Subcutaneous abdominal adipose tissue (tissue), 5 donors: Measurements from ENCODE around the gene USP7.
A peak's percentile ranks its signal among the peaks of the same experiment; 100 is the strongest.

ENCODE experiments used
- H3K27ac ChIP-seq: one replicate; pipeline ENCODE4 v1.7.0; 2013; ENCODE audit warnings: low read depth, mild to moderate bottlenecking, inconsistent platforms, low read length, moderate library complexity
- H3K27me3 ChIP-seq, 5 donors: one replicate each; pipeline ENCODE4 v1.7.0; 2013; ENCODE audit warnings: low read length in 5 of 5, inconsistent platforms in 1 of 5; ENCODE audit not compliant: control insufficient read depth in 5 of 5, insufficient read depth in 4 of 5
- H3K36me3 ChIP-seq, 5 donors: one replicate each; pipeline ENCODE4 v1.7.0; 2013; ENCODE audit warnings: low read length in 5 of 5; ENCODE audit not compliant: control insufficient read depth in 5 of 5, insufficient read depth in 5 of 5
- H3K4me1 ChIP-seq, 5 donors: one replicate each; pipeline ENCODE4 v1.7.0; 2013; ENCODE audit warnings: low read length in 5 of 5, mild to moderate bottlenecking in 3 of 5, moderate library complexity in 1 of 5; ENCODE audit not compliant: control insufficient read depth in 5 of 5, insufficient read depth in 5 of 5
- H3K4me3 ChIP-seq, 5 donors: one replicate each; pipeline ENCODE4 v1.7.0; 2013; ENCODE audit warnings: low read length in 5 of 5, low read depth in 1 of 5
- H3K9ac ChIP-seq, 5 donors: one replicate each; pipeline ENCODE4 v1.7.0; 2013; ENCODE audit warnings: low read length in 5 of 5, mild to moderate bottlenecking in 4 of 5, moderate library complexity in 3 of 5
- H3K9me3 ChIP-seq, 5 donors: one replicate each; pipeline ENCODE4 v1.7.0; 2013; ENCODE audit warnings: low read length in 5 of 5; ENCODE audit not compliant: control insufficient read depth in 5 of 5
- donor health status: healthy.
- donor health status: healthy.
- donor health status: healthy.
- donor health status: healthy.
- donor health status: healthy.

USP7 gene

DNA sequence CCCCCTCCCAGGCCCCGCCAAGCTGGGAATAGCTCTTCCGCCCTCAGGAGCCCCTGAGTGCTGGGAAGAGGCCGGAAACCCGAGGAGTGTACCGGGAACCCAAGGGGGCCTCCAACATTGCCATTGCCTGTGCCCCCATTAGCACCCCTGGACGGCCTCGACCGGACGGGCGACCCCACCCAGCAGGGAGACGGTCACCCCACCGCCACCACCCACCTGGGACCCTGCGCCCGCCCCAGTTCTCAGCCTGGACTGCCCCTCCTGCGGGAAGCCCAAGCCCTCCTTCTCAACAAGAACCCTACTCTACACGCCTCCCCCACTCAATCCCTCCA lies 96.9 kb downstream of the USP7 start:
- peaks cover 18 to 74% (median 69%) of the 10 kb centered on the region in 5 donors for H3K4me1 ChIP-seq

DNA sequence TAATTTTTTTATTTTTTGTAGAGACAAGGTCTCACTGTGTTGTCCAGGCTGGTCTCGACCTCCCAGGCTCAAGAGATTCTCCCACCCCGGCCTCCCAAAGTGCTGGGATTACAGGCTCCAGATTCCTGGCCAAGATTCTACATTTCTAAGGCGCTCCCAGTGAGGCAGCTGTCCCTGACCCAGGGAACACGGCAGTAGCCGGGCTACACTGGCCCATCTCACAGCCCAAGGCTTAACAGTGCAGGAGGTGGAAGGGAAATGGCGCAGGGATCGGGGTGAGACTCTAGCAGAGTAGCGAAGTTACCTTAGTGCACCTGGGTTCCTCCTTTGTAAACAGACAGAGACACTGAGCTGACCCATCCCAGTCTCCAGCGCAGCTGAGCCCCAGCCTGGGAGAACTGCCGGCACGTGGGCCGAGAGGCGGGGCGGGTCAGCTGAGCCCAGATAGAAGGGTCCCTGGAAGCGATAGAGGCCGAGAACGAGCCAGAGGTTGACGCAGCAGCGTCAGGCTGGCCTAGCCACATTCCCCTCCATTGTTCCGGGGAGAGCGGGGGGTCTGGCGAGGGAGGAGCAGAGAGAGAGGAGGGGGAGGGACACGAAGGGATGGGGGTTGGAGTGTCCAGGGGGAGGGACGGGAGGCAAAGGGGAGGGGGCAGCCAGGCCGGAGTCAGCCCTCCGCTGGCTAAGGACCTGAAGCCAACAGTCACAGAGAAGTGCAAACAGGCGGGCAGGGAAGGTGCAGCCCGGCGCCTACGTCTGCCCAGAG lies 97.4 kb downstream of the USP7 start:
- peak overlapping the region in 4 of 5 donors; percentile 45 to 68 (median 65) for H3K9ac ChIP-seq
- H3K9me3 ChIP-seq, result no peaks in the 10 kb centered on the region
- peaks cover 18 to 79% (median 75%) of the 10 kb centered on the region in 5 donors for H3K4me1 ChIP-seq
- H3K36me3 ChIP-seq, result peaks cover 0 to 5% (median 0%) of the 10 kb centered on the region in 5 donors
- H3K4me3 ChIP-seq, result peak overlapping the region; percentile 36 to 88 (median 81)
- H3K27me3 ChIP-seq, result no peaks in the 10 kb centered on the region
- peak overlapping the region; percentile 64 for H3K27ac ChIP-seq

More for the DNA sequence above, 96.9 kb downstream of the USP7 start:
- Histone ChIP-seq H3K9me3 (no peaks in the 10 kb centered on the region), H3K27me3 (no peaks in the 10 kb centered on the region), H3K4me3 (peak overlapping the region; percentile 79 to 89 (median 84)), H3K27ac (peak overlapping the region; percentile 64), H3K9ac (peak overlapping the region in 4 of 5 donors; percentile 63 to 81 (median 68)), H3K36me3 (peaks cover 0 to 5% (median 0%) of the 10 kb centered on the region in 5 donors)

DNA sequence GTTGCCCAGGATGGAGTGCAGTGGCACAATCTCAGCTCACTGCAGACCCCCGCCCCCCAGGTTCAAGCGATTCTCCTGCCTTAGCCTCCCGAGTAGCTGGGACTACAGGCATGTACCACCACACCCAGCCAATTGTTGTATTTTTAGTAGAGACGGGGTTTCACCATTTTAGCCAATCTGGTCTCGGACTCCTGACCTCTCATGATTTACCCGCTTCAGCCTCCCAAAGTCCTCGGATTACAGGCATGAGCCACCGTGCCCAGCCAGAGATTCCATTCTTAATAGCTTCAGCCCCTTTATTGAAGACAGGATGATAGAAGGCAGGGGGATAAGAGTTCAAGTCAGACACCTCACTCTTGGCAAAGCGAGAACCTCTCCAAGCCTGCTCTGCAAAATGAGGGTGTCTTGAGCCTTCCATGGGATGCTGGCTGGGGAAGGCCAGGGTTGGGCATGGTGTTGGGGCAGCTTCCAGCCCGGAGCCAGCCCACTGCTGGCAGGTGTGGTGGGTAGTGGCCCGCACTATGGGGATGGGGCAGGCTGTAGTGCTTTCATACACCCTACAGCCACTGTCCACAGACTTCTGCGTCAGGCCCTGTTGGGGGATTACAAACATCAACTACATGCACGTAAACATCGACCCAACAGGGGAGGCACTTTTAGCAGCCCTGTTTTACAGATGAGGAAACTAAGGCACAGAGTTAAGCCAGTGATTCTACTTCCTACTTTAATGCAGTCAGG lies 98.4 kb downstream of the USP7 start:
- peaks cover 18 to 86% (median 77%) of the 10 kb centered on the region in 5 donors for H3K4me1 ChIP-seq
- H3K27me3 ChIP-seq, result no peaks in the 10 kb centered on the region
- H3K9ac ChIP-seq, result peak overlapping the region in 1 of 5 donors; percentile 39
- no peaks in the 10 kb centered on the region for H3K9me3 ChIP-seq
- peaks cover 0 to 5% (median 0%) of the 10 kb centered on the region in 5 donors for H3K36me3 ChIP-seq
- peak overlapping the region in 1 of 5 donors; percentile 22 for H3K4me3 ChIP-seq
- peak overlapping the region; percentile 64 for H3K27ac ChIP-seq

DNA sequence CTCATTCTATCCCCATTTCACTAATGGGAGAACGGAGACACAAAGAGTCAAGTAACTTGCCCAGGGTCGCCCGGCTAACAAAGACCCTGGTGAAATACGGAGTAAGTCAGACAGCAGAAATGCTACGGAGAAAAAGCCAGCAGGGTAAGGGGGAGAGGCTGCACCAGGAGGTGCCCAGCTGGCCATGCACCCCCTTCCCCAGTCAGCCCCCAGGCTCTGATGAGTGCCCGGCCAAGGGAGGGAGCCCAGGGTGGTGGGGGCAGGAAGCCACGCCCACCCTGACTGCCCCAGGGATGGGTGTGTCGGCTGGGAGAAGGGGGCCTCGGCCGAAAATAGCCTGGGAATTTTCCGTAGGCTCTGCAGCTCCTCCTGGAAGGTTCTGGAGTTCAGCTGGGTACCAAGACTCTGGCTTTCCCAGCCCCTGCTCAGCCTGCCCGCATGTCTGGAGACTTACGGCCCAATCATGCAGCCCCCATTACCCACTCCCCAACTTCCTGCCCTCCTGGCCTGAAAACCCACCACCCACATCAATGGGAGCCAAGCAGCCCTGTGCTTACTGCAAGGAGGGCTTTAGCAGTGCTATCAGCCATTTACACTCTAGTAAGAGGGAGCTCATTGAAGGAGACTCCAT lies 99.1 kb downstream of the USP7 start:
- H3K4me3 ChIP-seq, result peak overlapping the region in 2 of 5 donors; percentile 22 to 26
- H3K27ac ChIP-seq, result peak overlapping the region; percentile 64
- H3K27me3 ChIP-seq, result no peaks in the 10 kb centered on the region
- no peaks in the 10 kb centered on the region for H3K9me3 ChIP-seq
- H3K9ac ChIP-seq, result peak overlapping the region in 1 of 5 donors; percentile 39
- peaks cover 18 to 92% (median 82%) of the 10 kb centered on the region in 5 donors for H3K4me1 ChIP-seq
- H3K36me3 ChIP-seq, result peaks cover 0 to 5% (median 0%) of the 10 kb centered on the region in 5 donors

DNA sequence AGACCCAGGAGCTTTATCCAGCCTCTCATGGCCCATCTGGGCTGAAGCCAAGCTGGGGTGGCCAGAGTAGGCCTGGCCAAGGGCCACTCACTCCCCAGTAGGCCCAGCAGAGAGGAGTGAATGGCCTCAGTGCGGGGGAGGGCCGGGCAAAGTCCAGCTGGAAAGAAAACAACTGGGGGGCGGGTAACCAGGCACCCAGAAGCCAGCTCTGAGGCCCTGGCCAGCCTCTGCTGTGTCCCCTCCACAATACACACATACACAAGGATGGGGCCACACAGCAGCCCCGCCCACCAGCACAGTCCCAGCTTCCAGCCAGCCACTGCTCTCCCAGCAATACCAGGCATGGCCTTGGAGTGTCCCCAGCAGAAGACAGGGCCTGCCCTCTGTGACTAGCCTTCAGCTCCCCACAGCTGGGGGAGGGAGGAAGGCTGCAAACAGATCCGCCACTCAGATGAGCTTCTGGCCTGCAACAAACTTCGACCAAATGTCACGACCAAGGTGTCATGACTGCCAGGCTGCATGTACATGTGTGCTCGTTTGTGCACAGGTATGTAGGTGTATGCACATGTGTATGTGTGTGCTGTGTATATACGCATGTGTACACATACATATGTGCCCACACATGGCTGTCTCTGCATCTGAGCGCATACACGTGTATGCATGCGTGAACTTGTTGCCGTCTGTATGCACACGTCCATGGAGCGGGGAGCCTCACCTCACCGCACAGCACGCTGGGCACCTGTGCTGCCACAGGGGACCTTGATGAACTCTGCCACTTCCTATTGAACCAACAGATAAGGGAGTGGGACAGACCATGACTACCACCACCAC lies 99.9 kb downstream of the USP7 start:
- H3K36me3 ChIP-seq, result peaks cover 0 to 10% (median 7%) of the 10 kb centered on the region in 5 donors
- no peaks in the 10 kb centered on the region for H3K27me3 ChIP-seq
- peaks cover 18 to 92% (median 77%) of the 10 kb centered on the region in 5 donors for H3K4me1 ChIP-seq
- peak overlapping the region in 1 of 5 donors; percentile 41 for H3K9ac ChIP-seq
- peak overlapping the region in 1 of 5 donors; percentile 40 for H3K4me3 ChIP-seq
- peak overlapping the region; percentile 64 for H3K27ac ChIP-seq
- H3K9me3 ChIP-seq, result no peaks in the 10 kb centered on the region

DNA sequence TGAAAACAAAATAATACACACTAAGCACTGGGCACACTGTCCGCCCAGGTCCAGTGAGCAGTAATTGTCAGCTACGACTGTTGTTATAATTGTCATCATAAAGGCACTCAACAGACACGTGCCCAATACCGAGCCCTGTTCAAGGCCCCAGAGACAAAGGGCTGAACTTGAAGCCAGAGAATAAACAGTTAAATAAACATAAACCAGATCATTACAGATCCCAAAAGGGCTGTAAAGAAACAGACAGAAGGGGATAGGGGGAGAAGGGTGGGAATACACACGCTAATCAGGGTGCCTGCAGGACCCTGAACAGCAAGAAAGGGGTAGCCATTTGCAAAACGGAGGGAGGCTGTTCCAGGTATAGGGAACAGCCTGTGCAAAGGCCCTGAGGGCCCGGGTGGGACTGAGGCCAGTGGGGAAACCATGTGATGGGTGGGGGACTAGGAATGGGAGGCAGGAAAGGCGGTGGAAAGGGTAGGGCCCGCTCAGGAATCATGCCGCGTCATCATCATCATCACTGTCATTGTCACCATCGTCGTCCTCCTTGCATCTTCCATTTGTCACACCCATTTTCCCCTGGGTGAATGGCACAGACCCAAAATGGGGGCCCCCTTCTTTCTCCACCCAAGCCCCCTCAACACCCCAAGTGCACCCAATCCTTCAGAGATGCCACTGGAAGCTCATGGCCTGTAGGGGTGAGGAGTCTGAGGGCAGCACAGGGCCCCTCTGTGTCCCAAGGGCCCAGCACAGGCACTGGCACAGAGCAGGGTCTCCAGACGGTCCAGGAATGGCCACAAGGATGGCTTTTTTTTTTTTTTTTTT lies 101.2 kb downstream of the USP7 start:
- Histone ChIP-seq H3K4me1 (peaks cover 18 to 80% (median 77%) of the 10 kb centered on the region in 5 donors), H3K36me3 (peaks cover 0 to 20% (median 17%) of the 10 kb centered on the region in 5 donors), H3K27ac (peak overlapping the region; percentile 69), H3K9me3 (no peaks in the 10 kb centered on the region), H3K4me3 (no peak overlapping the region), H3K27me3 (no peaks in the 10 kb centered on the region), H3K9ac (no peak overlapping the region)

DNA sequence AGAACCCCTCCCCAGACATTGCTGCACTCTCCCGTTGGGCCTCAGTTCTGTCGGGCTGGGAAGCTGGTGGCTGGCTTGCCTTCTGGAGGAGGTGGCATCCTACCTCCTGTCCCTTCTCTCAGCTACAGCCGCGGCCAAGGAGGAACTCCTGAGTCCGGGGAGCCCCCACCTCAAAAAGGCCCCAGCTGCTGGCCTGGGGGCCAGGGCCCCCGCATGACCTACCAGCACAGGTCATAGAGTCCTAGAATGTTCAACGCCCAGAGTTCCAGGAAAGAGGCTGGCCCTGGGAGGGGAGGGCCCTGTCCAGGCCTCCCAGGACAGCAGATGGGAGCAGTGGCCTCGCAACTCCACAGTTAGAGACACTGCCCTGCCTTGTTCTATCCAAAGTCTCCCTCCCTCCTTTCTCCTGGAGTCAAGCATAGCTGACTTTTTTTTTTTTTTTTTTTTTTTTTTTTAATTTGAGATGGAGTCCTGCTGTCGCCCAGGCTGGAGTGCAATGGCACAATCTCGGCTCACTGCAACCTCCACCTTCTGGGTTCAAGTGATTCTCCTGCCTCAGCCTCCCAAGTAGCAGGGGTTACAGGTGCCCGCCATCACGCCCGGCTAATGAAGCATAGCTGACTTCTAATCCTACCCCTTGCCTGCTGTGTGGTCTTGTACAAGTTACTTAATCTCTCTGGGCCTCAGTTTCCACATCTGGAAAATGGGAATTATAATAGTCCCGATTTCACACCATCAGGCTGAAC lies 102.0 kb downstream of the USP7 start:
- Histone ChIP-seq H3K9ac (peak overlapping the region in 3 of 5 donors; percentile 12 to 25 (median 20)), H3K27ac (peak overlapping the region; percentile 69)

DNA sequence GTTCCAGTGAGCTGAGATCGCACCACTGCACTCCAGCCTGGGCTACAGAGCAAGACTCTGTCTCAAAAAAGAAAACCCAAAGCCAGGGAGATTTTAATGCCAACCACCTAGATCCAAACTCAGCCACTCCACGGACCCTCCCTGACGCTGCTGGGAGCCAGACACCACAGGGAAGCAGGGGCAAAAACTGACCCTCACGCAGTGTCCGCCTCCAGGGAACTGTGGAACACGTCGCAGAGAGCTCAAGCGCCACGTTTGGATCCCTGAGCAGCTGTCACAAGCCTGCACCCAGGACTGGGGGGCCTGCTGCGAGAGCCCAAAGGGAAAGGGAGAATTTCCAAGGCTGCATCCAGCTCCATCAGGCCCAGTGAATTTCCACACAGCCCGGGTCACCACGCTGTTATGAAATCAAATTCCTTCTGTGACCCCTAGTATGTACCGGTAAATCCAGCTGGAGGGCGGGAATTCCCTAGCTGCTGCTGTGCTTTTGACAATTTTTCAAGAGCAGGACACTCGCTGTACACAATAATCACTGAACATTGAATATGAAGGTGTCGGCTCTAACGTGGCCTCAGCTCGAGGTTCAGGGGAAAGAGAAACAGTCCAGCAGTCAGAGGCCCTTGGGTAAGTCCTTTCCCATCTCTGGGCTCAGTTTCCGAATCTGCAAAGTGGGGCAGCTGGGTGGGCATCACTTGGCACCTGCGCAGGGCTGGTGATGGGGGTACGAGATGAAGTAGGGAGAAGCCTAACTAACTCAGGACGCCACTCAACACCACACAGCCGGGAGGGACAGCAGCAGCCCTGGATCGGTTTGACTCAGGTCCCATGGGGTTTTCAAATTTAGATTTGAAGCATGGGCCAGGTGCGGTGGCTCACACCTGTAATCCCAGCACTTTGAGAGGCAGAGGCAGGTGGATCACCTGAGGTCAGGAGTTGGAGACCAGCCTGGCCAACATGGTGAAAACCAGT lies 103.5 kb downstream of the USP7 start:
- Histone ChIP-seq H3K9ac (no peak overlapping the region), H3K27me3 (no peaks in the 10 kb centered on the region), H3K4me1 (peaks cover 14 to 64% (median 61%) of the 10 kb centered on the region in 5 donors), H3K4me3 (peak overlapping the region in 1 of 5 donors; percentile 40), H3K36me3 (peaks cover 0 to 39% (median 32%) of the 10 kb centered on the region in 5 donors), H3K9me3 (no peaks in the 10 kb centered on the region), H3K27ac (peak overlapping the region; percentile 23)

More for the DNA sequence above, 102.0 kb downstream of the USP7 start:
- no peak overlapping the region for H3K4me3 ChIP-seq
- H3K27me3 ChIP-seq, result no peaks in the 10 kb centered on the region
- peaks cover 0 to 24% (median 21%) of the 10 kb centered on the region in 5 donors for H3K36me3 ChIP-seq
- H3K4me1 ChIP-seq, result peaks cover 18 to 76% (median 72%) of the 10 kb centered on the region in 5 donors
- no peaks in the 10 kb centered on the region for H3K9me3 ChIP-seq
